HG03064 (cell line): ENCODE data around the gene PTPRN2.
A peak's percentile ranks its signal among the peaks of the same experiment; 100 is the strongest.
"Not testable (repeated sequence)": the region's sequence is repeated elsewhere in the genome, so short reads cannot be mapped to it uniquely, and the experiment has no call there.

ENCODE experiments used
- ATAC-seq: cut with Tn5 transposase; IDR thresholded peaks from one replicate; pipeline ENCODE4 v1.9.1; 2021; ENCODE audit warnings: low read depth; ENCODE audit not compliant: unreplicated experiment

Gene PTPRN2

DNA sequence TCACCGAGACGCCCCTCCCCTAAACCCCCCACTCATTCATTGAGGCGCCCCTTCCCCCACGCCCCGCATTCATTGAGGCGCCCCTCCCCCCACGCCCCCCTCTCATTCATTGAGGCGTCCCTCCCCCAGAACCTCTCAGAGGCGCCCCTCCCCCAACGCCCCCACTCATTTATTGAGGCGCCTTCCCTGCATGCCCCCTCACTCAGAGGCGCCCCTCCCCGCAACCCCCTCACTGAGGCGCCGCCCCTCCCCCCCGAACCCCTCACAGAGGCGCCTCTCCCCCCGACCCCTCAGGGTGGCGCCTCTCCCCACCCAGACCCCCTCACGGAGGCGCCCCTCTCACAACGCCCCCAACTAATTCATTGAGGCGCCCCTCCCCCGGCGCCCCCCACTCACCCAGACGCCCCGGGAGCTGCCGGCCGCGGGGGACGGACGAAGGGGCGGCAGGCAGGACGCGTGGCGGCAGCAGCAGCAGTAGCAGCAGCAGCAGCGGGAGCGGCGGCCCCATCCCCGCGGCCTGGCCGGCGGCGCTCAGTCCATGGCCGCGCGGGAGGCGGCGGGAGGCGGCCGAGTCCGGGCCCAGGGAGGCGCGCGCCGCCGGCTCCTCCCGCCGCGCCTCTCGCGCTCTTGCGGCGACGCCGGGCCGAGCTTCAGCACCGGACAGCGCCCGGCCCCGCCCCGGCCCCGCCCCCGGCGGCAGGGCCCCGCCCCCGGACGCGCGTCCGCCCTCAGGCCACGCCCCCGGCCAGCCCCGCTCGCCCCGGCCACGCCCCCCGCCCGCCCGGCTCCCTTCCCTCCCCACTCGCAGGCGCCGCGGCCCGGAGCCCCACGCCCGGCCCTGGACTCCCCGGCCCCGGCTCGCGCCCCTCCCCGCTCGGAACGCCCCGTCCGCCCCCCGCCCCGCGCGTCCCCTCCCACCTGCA, at the start of gene PTPRN2:
Gene PTPRN2 (minus strand): TSS at position 662 of the 923 bp plus-strand sequence.
- peak; percentile 57 for ATAC-seq

DNA sequence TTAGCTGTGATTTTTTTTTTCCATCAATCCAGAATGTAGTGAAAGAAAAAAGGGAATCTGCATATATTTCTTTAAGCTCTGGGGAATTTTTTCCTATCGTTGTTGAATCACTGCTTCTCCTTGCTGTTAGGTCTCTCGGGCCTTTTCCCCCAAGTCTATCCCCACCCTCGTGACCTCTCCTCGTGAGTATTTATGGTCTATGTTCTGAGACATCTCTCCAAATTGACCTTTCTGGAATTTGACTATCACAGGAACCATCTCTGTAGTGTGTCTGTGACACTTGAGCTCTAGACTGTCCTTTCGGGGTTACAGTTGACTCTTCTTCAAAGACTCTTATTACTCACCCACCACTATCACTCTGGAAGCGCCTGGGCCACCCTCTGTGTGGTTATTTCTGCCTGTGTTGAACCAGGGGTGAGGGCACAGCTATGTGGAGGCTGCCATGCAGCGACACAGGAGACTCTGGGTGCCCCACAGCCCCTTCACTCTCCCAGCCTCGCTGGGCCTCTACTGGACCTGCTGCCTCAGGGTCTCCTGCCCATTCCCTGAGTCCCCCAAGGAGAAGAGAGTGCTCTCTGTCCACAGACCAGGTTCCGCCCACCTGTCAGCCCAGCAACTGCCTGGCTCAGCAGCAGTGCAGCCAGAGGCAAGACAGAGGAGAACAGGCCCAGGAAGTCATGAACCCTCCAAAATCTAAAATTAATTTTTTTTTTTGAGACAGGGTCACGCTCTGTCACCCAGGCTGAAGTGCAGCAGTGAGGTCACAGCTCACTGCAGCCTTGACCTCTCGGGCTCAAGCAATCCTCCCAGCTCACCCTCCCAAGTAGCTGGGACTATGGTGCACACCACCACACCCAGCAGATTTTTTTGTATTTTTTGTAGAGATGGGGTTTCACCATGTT, 45.7 kb upstream of the PTPRN2 start:
- no peak for ATAC-seq

DNA sequence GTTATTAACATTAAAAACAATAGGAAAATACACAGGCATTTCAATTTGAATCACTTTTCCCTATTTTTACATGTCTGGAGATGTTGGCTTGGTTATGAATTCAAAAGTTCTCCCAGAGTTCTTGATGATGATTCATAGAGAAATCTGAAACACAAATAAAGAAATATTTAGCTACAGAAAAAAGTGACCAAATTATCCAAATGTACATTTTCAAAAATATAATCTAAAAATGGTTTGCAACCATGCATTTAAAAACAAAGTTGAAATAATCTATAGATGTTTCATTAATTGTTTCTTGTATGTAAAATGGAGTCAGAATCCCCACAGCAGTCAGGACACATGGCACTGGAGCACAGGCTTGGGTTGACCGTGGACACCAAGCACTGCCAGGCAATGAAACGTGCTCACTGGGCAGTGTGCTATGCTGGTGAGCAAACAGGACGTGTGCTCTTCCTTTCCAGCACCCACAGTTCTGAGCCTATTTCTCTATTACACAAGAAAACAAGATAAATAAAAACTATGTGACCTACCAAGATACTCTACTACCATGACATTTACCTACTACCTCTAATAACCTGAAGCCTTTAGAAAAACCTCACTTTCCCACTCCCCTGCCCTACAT, 44.1 kb upstream of the PTPRN2 start:
- no peak for ATAC-seq

DNA sequence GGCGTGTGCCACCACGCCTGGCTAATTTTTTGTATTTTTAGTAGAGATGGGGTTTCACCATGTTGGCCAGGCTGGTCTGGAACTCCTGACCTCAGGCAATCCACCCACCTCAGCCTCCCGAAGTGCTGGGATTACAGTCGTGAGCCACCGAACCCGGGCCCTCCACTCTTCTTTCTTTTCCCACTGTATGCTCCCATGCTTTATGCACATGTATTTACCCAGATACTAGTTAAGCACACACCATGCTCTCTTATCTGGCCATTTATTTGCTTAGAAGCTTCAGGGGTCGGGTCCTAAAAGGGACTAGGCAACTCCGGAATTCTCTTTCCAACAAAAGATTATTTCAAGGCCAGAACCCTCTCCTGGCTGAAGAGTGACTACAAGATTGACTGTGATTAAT, 38.7 kb upstream of the PTPRN2 start:
- not testable (repeated sequence) for ATAC-seq

DNA sequence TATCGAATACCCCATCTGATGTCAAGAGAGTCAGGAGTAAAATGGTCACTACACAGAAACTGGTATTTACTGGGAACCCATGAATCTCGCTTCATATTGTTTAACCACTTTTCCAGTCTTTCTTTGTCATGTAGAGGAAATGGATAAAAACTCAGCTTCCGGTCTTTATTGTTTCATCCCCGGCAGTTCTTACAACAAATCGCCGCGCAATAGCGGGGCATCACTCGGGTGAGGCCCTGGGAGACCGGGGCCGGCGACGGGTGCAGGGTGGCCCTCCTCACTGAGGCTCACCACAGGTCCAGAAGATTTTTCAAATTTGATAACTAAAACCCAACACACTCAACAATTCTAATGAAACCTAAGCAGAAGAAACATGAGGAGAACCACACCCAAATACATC, 35.6 kb upstream of the PTPRN2 start:
- ATAC-seq, result no peak

DNA sequence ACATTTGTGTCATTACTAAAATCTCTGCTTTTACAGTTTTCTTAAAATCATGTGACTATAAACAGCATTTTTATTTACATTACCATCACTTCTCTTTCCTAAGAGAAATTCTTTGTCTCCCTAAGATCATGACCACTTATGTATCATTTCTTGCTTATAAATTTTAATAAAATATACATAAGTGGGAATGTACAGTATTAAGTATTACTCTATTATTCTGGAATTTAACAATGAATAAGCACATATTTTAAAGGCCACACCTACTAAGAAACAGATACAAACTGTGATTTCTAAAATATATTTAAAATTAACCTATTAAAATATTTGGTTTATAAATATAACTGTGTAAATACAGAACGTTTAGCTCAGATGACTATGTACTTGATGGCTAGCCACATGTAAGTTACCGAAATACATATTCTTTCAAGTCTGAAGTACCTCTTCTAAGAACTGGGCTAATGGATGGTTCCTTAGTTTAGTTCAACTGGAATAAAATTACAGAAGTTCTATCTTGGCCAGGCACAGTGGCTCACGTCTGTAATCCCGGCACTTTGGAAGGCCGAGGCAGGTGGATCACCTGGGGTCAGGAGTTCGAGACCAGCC, 33.3 kb upstream of the PTPRN2 start:
- no peak for ATAC-seq

DNA sequence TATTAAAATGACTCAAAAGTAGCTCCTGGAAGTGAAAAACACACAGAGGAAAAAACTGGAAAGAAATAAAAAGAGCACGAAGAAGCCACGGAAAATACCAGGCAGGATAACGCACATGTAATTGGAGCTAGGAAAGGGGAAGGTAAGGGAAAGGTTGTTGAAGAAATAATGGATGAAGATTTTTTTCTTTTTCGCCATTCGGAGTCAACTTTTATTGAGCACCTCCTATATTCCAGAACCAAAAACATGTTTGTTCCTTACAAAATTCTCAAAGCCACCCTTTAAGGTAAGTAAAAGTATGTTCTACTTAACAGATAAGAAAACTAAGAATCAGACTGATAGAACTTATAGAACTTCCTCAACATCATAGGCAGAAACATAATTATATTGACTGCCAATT, 32.8 kb upstream of the PTPRN2 start:
- no peak for ATAC-seq

DNA sequence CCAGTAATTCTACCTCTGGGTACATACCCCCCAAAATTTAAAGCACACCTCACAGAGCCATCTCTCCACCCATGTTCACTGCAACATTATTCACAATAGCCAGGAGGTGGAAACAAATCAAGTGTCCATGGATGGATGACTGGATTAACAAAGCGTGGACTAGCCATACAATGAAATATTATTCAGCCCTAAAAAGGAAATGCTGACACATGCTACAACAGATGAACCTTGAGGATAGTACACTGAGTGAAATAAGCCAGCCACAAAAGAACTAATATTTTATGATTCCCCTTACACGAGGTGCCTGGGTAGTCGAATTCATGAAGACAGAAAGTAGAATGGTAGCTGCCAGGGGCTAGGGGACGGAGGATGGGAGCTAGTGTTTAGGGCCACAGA, 31.1 kb upstream of the PTPRN2 start:
- ATAC-seq, result no peak

DNA sequence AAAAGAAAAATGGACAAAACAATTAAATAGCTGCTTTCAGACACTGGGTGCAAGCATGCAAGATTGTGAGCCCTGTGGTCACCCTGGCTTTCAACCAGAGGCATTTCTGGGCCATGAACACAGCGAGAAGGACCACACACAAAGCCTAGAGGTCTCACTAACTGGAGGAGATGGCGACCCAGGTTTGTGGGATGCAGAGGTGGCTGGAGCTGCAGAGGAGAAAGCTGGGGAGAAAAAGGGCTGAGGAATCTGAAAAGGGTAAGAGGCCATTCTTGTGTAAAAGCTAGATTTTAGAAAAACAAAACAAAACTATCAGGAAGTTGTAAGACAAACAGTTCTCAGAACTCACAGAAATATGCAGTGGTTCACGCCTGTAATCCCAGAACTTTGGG, 30.1 kb upstream of the PTPRN2 start:
- no peak for ATAC-seq

DNA sequence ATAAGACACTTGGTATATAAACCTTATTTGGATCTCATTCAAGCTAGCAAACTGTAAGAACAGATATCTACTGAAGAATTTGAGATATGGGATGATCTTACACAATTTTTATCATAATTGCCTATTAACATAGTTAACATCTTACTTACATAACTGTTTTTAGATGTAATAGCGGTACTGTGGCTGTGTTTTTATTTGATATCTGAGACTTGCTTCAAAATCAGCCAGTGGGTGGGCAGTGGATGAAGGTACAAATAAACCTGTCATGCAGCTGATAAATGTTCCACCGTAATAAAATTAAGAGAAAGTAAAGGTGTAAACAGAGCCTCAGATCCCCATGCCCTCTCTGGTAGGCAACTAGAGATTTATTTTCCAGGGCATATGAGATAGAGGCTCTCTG, 28.4 kb upstream of the PTPRN2 start:
- no peak for ATAC-seq

DNA sequence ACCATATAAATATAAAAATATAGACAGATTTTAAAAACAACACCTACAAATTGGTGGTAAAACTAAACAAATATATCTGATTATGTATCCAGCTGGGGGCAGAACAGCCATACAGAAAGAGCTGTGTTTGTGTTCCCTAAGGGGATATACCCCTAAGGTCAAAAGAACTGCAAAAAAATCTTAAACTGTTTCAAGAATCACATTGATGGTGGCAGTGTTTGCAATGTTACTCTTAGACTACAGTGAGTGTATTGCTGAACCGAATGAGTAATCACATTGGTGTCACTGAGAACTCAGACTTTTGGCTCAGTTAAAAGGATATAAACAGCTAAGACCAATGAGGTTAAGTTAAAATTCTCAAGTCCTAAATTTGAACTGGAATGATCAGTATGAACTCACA, 27.1 kb upstream of the PTPRN2 start:
- no peak for ATAC-seq

DNA sequence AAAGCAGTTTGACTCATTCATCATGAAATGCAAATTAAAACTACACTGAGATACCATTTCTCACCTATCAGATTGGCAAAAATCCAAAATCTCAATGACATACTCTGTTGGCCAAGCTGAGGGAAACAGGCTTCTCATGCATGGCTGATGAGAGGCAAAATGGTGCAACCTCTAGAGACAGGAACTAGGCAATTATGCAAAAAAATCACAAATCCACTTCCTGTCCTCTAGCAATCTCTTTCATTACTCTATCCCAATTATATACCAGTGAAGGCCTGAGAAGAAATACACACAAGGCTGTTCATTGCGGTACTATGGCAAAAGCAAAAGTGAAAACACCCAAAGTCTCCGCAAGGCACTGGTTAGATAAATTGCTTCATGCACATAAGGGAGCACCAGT, 25.9 kb upstream of the PTPRN2 start:
- ATAC-seq, result peak; percentile 97

DNA sequence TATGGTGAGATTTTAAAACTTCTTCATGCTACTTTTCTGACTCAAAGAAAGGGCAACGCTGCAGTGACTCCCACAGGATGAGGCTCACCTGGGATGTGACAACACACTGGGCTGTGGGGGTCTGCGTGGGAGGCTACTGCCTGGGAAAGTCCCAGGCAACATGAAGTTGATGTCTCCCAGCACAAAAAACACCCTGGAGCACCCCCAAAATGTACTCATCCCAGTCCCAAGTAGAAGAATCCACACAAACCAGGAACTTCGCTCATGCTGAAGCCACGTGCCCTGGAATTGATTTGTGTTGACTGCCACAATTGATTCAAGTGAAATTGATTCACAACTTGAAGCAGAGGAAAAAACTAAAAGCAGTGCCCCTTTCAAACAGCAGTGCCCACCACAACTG, 24.9 kb upstream of the PTPRN2 start:
- no peak for ATAC-seq

DNA sequence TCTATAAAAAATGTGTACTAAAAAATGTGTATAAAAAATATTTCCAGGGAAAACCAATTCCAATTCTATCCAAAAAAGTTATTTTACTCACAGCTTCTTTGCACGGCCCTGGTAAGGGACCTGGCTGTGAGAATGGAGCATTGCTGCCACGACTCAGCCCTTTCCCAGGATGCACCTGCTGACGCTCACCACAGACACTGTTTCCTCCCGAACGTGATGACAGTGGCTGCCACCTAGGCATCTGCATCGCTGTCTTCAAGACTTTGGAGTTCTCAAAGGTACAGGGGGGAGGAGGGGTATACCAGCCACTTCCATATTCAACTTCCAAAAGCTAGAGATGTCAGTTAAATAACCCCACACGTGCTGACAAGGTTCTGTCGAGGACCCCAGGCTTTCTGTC, 23.9 kb upstream of the PTPRN2 start:
- no peak for ATAC-seq

DNA sequence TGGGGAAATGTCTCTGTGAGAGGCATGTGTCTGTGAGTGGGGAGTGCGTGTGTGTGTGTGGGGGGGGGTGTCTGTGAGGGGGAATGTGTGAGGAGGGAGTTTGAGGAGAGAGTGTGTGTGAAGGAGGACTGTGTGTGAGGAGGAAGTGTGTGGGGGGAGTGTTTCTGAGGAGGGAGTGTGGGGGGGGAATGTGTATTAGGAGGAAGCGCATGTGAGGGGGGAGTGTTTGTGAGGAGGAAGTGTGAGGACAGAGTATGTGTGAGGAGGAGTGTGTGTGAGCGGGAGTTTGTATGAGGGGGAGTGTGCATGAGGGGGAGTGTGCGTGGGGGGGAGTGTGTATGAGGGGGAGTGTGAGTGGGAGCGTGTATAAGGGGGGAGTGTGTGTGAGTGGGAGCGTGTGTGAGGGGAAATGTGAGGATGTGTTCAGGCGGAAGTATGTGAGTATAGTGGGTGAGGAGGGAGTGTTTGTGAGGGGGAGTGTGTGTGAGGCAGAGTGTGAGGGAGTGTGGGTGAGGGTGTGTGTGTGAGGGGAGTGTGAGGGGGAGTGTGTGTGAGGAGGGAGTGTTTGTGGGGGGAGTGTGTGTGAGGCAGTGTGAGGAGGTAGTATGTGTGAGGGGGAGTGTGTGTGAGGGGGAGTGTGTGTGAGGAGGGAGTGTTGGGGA, 21.8 kb upstream of the PTPRN2 start:
- ATAC-seq, result no peak

DNA sequence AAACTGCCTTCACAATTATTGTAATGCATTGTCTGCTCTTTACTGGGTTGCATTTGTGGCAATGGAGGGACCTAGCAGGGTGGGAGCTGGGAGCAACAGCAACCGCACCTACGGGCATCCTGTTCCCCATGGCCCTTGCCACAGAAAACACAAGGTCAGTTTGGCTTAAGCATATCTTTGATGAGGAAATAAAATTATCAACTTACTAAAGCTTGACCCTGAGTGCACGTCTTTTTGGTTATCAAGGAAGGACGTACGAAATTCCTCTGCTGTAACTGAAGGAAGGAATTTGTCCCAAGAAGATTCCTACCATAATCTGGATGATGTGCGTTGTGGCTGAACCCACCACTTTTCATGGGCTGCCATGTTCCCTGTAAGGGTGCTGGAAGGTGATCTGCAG, 19.9 kb upstream of the PTPRN2 start:
- ATAC-seq, result no peak

DNA sequence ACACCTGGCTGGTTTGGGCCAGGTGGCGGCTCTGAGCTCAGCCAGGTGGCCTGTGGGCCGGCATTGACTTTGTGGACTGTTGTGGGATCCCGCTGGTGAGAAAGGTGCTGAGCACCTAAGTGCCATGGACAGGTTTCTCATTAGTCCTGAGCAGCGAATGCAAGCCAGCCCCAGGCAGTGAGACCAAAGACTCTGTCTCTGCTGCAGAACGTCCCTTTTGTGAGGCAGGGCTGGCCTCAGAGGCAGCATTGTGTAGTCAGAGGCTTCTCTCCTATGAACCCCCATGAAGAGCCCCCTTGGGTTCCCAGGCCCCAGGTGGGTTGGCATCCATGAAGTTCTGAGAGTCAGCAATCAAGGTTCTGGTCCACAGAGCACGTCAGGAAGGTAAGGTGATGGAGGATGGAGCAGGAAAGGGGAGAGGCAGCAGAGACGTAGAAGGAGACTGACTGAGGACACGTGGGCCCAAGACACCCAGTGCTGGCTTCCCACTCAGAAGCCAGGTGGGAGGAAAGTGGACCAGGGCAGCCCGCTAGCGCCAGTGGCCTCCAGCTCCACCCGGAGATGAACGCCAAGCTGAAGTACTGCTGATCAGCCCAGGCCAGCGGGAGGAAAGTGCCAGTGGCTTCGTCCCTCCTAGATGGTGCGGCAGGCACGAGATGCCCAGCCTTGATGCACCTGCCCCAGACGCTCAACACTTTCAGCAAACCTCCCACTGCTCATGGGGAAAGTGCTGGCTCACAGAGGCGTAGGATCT, 19.2 kb upstream of the PTPRN2 start:
- no peak for ATAC-seq

DNA sequence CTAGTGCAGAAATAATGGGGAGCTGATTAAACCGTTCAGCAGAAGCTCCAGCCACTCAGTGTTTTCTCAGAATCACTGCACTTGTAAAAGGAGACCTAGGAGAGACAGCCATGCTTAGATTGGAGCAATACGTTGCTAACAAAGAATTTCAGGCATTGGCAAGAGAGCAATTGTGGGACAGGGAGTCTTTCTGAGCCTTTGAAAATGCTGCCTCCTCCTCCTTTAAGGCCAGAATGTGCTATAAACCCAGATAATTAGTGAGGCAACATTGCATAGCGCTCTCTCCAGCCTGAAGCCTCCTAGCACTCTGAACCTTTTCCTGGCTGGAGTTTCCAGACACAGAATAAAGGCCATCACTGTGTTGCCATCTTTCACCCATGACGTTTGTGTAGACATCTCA, 18.5 kb upstream of the PTPRN2 start:
- ATAC-seq, result no peak
